ENCODE measurements around the gene PNKP. TPM values are rescaled to one million over a fixed set of nuclear protein-coding genes. Genes with fewer than 3 reads are reported as not detected.

PNKP gene
- total RNA-seq, 1 donor from 2014 or later = 27.6 TPM

DNA sequence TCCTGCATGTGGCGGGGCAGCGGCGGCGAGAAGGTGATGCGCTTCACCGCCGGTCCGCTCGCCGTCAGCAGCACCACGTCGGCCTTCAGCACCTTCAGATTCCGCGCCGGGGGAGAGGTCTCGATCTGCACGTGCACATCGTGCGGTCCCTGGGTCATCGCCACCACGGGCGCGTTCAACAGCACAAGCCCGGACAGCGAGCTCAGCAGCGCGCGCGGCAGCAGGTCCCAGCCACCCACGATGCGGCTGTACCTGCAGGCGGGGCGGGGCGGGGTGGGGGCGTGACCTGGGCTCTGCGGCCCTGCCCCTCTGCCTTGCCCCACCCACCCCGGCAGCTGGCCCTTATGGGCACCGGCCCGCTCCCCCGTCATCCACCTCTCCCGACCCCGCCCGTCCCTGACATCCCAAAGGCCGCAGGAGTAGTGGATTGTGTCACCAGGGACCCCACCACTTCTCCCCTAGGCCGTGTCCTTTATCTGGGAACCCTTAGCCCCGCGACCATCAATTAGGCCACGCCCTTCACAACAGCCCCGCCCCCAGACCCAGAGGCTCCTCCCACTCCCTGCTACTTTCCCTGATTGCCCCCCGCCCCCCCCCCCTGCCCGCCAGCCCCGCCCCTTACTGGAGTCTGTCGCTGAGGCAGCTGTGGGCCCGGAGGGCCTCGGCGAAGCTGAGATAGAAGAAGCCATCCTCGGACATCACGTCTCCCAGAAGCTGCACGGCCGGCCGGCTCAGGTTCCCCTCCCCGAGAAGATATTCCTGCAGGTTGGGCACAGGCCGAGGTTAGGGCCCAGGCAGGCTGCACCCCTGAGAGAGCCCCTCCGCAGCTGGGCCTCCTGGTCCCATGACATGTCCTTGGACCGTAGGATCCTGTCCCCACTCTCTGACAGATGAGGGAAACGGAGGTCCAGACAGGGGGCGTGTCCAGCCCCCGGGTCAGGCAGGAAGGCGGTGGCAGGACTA, 23.3 kb upstream of the PNKP start:
- no peak for DNase-seq (ENCODE audit: low read depth in 2 of 2)

DNA sequence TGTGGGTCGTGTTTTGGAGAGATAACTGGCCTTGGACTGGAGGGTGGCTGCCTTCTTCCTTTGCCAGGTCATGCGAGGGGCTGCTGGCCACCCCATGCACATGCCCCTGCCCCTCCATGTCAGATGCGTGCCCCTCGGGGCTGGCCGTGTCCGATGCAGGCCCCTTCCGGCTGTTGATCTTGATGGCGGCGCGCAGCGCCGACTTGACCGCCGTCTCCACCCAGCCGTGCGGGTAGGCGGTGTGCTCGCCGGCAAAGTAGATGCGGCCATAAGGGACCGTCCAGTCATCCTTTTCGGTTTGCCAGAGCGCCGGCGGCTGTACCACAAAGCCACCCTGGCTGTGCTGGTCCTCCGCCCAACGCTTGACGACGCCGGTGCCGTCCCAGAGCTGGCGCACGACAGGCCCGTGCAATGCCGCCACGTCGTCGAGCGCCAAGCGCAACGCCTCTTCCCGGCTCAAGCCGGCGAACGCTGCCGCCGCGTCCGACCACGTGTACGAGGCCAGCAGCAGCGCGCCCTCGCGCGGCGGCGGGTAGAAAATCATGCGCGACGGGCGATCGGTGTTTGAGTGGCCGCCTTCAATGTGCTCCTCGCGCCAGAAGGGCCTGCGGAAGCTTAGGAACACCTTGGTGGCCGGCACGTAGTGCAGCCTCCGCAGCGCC, 22.4 kb upstream of the PNKP start:
- peak; percentile 53 to 83 for DNase-seq (ENCODE audit: low read depth in 2 of 2)

GRCh38 chr19:49889038-49889686, 21.8 kb upstream of the PNKP start:
- no peak for DNase-seq (ENCODE audit: low read depth in 2 of 2)

DNA sequence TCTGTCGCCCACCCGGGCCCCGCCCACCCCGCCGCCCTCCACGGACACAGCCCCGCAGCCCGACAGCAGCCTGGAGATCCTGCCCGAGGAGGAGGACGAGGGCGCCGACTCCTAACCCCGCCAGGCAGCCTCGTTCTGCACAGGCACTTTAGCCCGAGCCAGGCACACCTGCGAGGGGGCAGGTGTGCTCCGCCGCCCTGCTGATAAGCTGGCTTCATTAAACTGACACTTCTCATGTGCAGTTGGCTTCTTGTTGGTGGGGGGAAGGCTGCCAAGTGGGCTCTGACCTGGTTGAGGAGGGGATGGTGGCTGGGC, 21.1 kb upstream of the PNKP start:
- DNase-seq (ENCODE audit: low read depth in 2 of 2) = no peak

DNA sequence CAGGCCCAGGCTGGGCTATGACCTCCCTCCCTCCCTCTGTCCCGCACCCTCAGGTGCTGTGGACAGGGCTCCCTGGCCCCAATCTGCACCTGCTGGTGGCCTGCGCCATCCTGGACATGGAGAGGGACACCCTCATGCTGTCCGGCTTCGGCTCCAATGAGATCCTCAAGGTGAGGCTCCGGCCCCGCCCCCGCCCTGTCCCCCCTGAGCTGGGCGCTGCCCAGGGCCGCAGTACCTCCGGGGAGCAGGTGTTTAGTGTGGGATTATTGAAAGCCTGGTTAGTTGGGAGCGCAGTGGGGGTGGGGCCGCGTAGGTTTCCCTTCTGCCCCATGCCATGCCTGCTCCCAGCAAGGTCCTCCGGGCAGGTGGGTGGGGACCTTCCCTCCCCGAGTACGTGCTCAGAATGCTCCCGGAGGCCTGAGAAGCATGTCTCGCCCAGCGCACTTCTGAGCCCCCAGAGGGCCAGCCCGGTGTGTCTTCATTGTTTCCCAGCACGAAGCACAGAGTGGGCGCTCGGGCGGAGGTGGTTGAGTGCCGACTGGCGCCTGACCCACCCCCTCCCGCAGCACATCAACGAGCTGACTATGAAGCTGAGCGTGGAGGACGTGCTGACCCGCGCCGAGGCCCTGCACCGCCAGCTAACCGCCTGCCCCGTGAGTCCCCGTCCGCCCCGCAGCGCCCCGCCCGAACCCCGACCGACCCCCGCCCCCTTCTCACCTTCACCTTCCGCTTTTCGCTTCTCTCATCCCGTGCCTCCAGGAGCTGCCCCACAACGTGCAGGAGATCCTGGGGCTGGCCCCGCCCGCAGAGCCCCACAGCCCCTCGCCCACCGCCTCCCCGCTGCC, 20.5 kb upstream of the PNKP start:
- no peak for DNase-seq (ENCODE audit: low read depth in 2 of 2)

GRCh38 chr19:49887037-49887664, 19.8 kb upstream of the PNKP start:
- DNase-seq (ENCODE audit: low read depth in 2 of 2) = peak in 1 of 2 donors; percentile 20

- no peak for DNase-seq (ENCODE audit: low read depth in 2 of 2)
Observed at GRCh38 chr19:49884760-49885159, 17.4 kb upstream of the PNKP start.

GRCh38 chr19:49884109-49884508, 16.7 kb upstream of the PNKP start:
- DNase-seq (ENCODE audit: low read depth in 2 of 2) = no peak

DNA sequence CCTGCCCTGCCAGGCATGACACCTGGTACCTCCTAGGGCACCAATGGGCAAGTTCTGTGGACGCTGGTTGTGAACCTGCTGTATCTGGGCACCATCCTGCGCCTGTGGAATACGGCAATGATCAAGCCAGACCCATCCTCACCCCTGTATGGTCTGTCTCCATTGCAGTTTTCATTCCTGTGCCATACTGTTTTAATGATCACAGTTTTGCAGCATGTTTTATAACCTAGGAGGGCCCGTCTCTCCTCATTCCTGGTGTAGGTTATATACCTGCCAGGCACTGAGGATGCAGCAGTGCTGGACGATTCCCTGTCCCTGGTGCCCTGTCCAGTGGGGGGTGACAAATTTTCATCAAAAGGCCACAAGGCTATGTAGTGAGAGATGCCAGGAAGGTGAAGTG, 15.7 kb upstream of the PNKP start:
- no peak for DNase-seq (ENCODE audit: low read depth in 2 of 2)

DNA sequence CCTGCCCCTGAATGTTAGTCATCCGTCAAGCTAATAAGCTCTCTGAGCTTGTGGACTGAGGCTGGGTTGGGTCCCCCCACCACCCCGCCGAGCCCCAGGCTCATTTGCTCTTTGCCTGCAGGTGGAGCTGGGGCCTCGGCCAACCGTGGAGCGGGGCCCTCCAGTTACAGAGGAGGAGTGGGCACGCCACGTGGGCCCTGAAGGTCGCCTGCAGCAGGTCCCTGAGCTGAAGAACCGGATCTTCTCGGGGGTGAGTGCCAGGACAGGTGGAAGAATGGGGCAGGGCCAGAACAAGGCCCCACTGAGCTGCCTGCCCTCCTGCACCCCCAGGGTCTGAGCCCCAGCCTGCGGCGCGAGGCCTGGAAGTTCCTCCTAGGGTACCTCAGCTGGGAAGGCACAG, 15.3 kb upstream of the PNKP start:
- DNase-seq (ENCODE audit: low read depth in 2 of 2) = no peak

GRCh38 chr19:49881672-49882394, 14.5 kb upstream of the PNKP start:
- no peak for DNase-seq (ENCODE audit: low read depth in 2 of 2)

GRCh38 chr19:49881186-49881585, 13.8 kb upstream of the PNKP start:
- DNase-seq (ENCODE audit: low read depth in 2 of 2) = no peak

DNA sequence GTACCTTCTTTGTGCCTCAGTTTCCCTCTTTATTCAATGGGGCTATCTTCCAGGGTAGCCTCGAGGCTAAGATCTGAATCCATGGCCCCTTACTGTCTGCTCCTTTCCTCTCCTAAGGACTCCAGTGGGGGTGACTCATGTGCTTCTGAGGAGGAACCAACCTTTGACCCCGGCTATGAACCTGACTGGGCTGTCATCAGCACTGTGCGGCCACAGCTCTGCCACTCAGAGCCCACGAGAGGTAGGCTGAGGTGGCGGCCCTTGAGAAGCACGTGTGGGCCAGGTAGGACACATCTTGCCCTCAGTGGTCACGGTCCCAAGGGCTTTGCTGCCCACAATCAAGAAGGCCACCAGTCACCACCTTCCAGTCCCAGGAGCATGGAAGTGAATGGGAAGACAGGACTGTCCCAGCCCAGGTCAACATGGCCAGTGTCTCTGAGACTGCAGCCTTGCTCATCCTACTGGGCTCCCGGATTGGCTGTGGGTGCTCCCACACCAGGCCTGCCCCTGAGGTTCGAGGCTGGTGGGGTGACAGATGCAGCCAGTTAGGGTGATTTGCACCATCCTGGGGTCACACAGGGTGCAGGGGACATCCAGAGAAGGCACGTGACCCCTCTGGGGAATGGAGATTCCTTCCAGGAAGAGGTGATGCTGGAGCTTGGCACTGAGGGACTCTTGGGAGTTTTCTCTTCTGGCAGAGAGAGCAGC, 12.9 kb upstream of the PNKP start:
- DNase-seq (ENCODE audit: low read depth in 2 of 2) = no peak

DNA sequence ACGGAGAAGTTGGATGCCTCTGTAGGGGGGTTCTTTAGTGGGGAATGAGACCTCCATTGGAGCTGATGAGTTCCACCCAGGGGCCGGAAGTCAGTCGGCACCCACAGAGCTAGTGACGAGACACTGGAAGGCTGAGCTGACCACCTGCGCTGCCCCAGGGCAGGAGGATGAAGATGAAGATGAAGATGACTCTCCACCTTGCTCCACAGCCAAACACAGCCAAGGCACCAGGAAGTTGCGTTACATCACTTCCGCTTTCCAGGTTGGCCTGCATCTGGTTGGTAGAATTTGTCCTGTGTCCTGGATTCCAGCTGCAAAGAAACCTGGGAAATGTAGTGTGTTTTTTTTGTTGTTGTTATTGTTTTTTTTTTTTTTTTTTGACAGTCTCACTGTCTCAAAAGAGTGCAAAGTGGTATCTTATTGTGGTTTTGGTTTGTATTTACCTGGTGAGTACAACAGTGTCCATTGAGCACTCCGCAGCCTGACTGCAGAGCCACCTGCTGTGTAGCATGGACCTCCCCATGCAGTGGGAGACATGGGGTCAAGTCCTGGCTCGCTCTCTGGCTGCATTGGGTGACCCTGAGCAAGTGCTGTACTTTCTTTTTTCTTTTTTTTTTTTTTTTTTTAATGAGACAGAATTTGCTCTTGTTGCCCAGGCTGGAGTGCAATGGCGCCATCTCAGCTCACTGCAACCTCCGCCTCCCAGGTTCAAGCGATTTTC, 12.0 kb upstream of the PNKP start:
- DNase-seq (ENCODE audit: low read depth in 2 of 2) = peak in 1 of 2 donors; percentile 24

DNA sequence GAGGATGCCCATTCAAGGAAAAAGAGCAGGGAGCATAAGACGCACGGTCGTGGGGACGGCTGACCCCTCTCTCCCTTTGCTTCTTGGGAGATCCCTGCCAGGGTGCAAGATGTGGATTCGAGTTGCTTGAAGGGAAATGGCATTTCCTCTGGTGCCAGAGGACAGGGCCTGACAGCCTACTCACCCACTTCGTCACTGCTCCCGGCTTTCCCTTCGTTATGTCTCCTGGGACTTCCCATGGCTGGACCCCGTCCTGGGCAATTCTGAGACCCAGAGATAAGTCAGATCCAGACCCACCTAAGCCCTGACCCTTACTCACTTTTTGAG, 11.3 kb upstream of the PNKP start:
- DNase-seq (ENCODE audit: low read depth in 2 of 2) = no peak

DNA sequence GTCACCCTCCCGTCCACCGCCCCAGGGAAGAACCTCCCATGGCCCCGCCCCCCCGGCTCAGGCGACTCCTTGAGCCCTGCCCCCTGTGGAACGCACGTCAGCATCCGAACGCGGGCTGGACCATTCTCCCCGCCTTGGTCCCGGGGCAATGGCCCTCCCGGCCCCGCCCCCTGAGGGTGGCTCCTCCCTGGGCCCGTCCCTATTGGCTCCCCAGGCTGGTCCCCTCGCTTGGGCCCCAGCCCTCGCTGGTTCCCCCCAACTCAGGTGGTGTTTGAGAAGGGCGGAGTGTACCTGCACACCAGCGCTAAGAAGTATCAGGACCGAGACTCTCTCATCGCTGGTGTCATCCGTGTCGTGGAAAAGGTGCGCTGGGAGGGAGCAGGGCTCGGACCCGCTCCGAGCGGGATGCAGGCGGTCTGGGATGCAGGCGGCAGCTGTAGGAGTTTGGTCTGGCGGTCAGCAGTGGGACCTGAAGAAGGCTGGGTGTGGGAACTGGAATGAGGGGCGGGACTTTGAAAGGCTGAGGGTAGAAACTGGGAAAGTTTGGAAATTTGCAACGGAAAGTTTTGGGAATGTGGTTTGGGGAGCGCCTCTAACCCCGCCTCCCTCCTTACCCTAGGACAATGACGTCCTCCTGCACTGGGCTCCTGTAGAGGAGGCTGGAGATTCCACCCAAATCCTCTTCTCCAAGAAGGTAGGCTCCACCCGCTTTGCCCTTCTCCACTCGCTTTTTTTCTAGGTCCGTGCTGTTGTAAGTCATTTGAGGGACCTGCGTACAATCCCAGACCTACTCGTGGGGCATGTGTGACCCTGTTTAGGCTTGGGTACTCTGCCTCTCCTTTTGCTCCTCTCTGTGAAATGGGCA, 10.7 kb upstream of the PNKP start:
- peak; percentile 91 to 98 for DNase-seq (ENCODE audit: low read depth in 2 of 2)

- DNase-seq (ENCODE audit: low read depth in 2 of 2) = peak; percentile 100
Observed at GRCh38 chr19:49877020-49877878, 9.9 kb upstream of the PNKP start, which contains the start of the genes AKT1S1 and TBC1D17. Gene AKT1S1 (minus strand): TSS chr19:49877355. CDS start chr19:49873295, 4,060 bp downstream. Gene TBC1D17 (plus strand): TSS chr19:49877702. CDS start chr19:49877724, 22 bp downstream.
